GM06990 (cell line): ENCODE data around the gene HYDIN.

ENCODE experiments used
- DNase-seq: peaks from one replicate; pipeline ENCODE4 v3.0.0-alpha.2; 2011; ENCODE audit not compliant: insufficient read length; ENCODE audit errors: extremely low read depth
- H3K27me3 ChIP-seq: replicated peaks from 2 replicates; pipeline ENCODE4 v1.6.0; 2011; ENCODE audit warnings: low read length; ENCODE audit not compliant: control insufficient read depth, insufficient read depth
- H3K36me3 ChIP-seq: 2 replicates; pipeline ENCODE4 v1.5.1; 2011; ENCODE audit warnings: low read length; ENCODE audit not compliant: control insufficient read depth, insufficient read depth
- H3K4me3 ChIP-seq: replicated peaks from 2 replicates; pipeline ENCODE4 v1.5.1; 2011; ENCODE audit warnings: low read depth, mild to moderate bottlenecking, control low read depth, low read length
- TF ChIP-seq, protein P1 (sequence below): IDR thresholded peaks from 2 replicates; pipeline ENCODE4 v1.5.1; 2011; ENCODE audit warnings: low read length, control low read depth, mild to moderate bottlenecking, inconsistent platforms; ENCODE audit not compliant: insufficient read depth, poor library complexity, severe bottlenecking

Gene HYDIN

DNA sequence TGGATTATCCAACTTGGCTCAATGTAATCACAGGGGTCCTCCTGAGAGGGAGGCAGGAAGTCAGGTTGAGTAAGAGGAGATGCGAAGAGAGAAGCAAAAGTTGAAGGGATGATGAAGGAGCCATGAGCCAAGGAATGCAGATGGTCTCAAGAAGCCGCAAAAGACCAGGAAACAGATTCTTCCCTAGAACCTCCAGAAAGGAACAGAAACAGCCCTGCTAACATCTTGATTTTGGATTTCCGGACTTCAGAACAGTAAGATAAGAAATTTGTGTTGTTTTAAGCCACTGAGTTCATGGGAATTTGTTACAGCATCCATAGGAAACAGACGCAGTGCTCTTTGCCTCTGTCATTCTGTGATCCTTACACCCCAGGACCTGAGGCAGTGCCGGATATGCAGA lies 31.9 kb upstream of the HYDIN start:
- no peak for DNase-seq
- H3K36me3 ChIP-seq = no peaks in the 10 kb centered on the region
- H3K4me3 ChIP-seq = no peak overlapping the region
- TF ChIP-seq, protein P1, sequence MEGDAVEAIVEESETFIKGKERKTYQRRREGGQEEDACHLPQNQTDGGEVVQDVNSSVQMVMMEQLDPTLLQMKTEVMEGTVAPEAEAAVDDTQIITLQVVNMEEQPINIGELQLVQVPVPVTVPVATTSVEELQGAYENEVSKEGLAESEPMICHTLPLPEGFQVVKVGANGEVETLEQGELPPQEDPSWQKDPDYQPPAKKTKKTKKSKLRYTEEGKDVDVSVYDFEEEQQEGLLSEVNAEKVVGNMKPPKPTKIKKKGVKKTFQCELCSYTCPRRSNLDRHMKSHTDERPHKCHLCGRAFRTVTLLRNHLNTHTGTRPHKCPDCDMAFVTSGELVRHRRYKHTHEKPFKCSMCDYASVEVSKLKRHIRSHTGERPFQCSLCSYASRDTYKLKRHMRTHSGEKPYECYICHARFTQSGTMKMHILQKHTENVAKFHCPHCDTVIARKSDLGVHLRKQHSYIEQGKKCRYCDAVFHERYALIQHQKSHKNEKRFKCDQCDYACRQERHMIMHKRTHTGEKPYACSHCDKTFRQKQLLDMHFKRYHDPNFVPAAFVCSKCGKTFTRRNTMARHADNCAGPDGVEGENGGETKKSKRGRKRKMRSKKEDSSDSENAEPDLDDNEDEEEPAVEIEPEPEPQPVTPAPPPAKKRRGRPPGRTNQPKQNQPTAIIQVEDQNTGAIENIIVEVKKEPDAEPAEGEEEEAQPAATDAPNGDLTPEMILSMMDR = no peak
- H3K27me3 ChIP-seq = no peaks in the 10 kb centered on the region

GRCh38 chr16:71260995-71261394 lies 30.5 kb upstream of the HYDIN start:
- no peaks in the 10 kb centered on the region for H3K27me3 ChIP-seq
- no peak for DNase-seq
- H3K4me3 ChIP-seq = no peak overlapping the region
- TF ChIP-seq, protein P1 = no peak
- H3K36me3 ChIP-seq = no peaks in the 10 kb centered on the region

- Histone ChIP-seq H3K4me3 (no peak overlapping the region), H3K27me3 (no peaks in the 10 kb centered on the region), H3K36me3 (no peaks in the 10 kb centered on the region)
- no peak for DNase-seq
- TF ChIP-seq, protein P1 = no peak
Observed at GRCh38 chr16:71259086-71259485, 28.6 kb upstream of the HYDIN start.

- Histone ChIP-seq H3K27me3 (no peaks in the 10 kb centered on the region), H3K36me3 (no peaks in the 10 kb centered on the region), H3K4me3 (no peak overlapping the region)
- TF ChIP-seq, protein P1 = no peak
- DNase-seq = no peak
Observed at GRCh38 chr16:71258372-71258771, 27.9 kb upstream of the HYDIN start.

- no peak overlapping the region for H3K4me3 ChIP-seq
- TF ChIP-seq, protein P1 = no peak
- DNase-seq = no peak
- H3K27me3 ChIP-seq = no peaks in the 10 kb centered on the region
- no peaks in the 10 kb centered on the region for H3K36me3 ChIP-seq
Observed at GRCh38 chr16:71257768-71258167, 27.2 kb upstream of the HYDIN start.

- Histone ChIP-seq H3K4me3 (no peak overlapping the region), H3K36me3 (no peaks in the 10 kb centered on the region), H3K27me3 (no peaks in the 10 kb centered on the region)
- no peak for DNase-seq
- TF ChIP-seq, protein P1 = no peak
Observed at GRCh38 chr16:71255721-71256120, 25.2 kb upstream of the HYDIN start.
